Inferior parietal cortex (tissue), 1 donor: Measurements from ENCODE around the gene HS3ST6.
A peak's percentile ranks its signal among the peaks of the same experiment; 100 is the strongest.
"Not testable (repeated sequence)": the region's sequence is repeated elsewhere in the genome, so short reads cannot be mapped to it uniquely, and the experiment has no call there.

Experiments
- DNase-seq: peaks from one replicate; pipeline ENCODE4 v3.0.0-alpha.2; 2016; ENCODE audit errors: extremely low spot score

Gene HS3ST6

DNA sequence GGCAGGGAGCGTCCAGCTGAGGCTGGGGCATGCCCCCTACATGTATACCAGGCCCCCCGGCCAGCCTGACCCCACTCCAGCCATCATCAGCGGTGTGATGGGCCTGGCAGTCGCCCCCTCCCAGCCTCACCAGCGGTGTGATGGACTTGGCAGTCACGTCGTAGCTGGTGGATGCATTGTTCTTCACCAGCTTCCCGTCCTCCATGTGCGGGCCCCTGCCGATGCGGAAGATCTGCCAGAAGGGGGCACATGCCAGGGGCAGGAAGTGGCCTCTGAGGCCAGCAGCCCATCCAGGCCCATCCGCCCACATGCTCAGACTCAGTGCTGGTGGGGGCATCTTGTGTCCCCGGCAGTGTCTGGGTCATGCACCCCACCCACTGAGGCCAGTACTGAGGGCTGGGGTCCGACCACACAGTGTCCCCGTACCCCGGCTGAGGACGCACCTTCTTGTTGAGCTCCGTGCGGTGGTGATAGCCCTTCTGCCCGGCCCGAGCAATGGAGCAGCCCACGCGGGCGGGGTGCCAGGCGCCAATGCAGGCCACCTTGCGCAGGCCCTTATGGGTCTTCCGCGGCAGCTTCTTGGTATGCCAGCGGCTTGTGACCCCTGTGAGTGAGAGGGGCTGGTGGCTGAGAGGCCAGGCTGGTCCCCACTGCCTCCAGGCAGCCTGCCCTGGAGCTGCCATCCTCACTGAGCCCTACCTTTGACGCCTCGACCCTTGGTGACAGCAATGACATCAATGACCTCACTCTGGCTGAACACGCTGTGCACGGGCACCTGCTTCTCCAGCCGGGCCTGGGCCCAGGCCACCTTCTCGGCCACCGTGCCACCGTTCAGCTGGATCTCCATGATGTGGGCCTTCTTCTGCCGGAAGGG is 28.5 kb upstream of the HS3ST6 start:
- no peak for DNase-seq

DNA sequence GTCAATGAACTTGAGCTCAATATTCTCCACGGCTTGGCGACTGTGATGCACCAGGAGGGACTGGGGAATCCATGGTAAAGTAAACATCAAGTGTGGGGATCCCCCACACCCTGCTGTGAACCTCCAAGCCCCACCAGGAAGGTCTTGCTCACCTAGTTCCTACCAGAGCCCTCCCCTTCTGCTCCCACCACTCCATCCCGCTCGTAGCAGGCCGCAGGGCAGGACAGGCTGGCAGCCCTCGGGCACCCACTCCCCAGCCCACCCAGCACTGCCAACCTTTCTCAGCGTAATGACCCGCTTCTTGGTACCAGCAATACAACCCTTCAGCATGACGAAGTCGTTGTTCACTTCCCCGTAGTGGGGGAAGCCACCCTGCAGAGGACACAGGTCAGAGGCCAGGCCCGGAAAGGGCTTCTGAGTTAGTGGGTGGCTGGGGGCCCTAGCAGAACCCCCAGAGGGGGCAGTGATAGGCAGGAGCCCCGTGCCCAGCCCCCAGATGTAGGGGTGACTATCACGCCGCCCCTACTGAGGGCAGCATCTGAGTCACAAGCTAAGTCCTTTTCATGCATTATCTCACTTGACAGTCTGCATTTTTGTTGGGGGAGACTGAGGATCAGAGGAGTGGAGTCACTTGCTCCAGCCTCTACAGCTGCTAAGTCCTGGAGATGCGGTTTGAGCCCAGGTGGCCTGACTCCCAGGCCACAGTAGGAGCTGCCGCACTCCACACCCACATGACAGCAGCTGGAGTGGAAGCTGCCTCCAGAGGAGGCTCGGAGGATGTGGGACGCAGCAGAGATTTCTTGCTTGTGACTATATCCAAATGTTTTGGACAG is 27.6 kb upstream of the HS3ST6 start:
- no peak for DNase-seq

DNA sequence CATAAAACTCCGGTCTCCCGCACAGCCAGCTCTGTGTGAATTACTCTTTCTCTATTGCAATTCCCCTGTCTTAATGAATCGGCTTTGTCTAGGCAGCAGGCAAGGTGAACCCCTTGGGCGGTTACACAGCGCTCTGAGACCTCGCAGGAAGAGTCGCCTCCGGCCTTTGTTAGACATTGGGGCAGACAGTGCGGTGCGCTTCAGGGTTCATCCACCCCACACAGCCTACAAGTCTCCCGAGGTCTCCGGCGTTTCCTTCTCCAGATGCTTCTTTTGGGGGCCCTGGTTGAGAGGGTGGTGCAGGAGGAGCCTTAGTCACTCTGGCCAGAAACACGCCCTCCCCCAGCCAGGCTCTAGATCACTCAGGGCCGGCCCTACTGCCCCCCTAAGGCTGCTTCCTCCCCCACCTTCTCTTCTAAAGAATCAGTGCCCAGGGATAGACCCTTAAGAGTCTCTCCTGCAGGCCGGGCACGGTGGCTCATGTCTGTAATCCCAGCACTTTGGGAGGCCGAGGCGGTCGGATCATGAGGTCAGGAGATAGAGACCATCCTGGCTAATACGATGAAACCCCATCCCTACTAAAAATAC is 26.5 kb upstream of the HS3ST6 start:
- no peak for DNase-seq

GRCh38 chr16:1942810-1943726 is 24.9 kb upstream of the HS3ST6 start, which contains the start of gene MSRB1:
MSRB1 (minus strand) TSS chr16:1943199; CDS start chr16:1943156, 43 bp downstream.
- peak; percentile 97 for DNase-seq

- no peak for DNase-seq
Measured at GRCh38 chr16:1942047-1942809, 24.0 kb upstream of the HS3ST6 start.

GRCh38 chr16:1941162-1942046 is 23.2 kb upstream of the HS3ST6 start:
- DNase-seq, result no peak

DNA sequence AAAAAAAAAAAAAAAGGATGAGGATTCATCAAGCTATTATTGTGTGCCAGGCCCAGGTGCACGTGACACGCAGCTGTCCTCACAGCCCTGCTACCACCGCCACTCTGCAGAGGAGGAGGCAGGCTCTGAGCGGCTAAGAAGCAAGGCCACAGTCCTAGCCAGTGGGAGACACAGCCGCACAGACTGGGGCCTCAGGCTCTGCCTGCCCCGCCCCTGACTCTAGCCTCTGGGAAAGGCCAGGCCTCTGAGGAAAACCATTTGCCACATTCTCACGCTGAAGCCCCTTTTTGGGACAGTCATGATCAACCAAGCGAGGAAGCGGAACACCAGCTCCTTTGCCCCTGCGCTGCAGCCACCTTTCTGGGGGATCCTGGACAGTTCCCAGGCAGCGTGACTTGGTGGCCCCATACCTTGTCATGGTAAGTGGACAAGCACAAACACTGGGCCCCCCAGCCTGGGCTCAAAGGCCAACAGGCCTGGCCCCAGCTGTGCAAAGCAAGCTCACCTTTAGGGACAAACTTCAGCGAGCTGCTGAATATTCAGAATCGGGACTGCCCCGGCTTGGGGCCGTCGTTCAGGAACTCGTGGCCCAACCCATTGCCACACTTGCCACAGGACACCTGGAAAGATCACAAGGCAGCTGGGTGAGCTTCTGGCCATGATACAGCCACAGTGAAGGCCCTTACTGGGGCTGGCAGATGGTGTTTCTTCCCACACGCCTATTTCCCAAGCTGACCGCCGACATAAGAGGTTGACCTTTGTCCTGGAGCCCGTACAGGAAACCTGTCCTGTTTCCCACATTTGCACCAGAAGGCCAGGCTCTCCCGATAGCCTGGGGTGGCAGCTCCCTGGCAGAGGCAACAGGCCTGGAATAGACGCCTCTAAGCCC is 22.3 kb upstream of the HS3ST6 start:
- no peak for DNase-seq

DNA sequence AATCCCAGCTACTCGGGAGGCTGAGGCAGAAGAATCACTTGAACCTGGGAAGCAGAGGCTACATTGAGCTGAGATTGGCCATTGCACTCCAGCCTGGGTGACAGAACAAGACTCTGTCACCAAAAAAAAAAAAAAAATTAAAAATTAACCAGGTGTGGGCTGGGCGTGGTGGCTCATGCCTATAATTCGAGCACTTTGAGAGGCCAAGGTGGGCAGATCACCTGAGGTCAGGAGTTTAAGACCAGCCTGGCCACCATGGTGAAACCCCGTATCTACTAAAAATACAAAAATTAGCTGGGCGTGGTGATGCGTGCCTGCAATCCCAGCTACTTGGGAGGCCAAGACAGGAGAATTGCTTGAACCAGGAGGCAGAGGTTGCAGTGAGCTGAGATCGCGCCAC is 21.6 kb upstream of the HS3ST6 start:
- not testable (repeated sequence) for DNase-seq

DNA sequence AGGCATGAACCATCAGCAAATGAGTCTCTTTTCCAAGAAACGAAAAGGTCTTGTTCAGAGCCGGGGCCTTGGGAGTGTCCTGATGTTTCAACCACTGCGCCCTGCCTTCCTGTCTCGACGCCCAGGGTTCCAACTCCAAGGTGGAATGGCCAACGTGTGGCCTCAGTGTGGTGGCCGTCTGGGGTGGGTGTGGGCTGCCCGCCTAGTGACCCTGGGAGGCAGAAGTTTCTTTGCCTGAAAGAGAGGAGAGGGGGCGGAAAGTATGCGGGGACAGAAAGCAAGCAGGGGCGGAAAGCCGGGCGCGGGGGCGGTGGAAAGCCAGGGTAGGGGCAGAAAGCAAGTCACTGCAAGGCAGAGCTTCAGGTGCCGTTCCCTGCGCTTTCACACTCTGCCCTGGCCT is 20.7 kb upstream of the HS3ST6 start:
- no peak for DNase-seq

DNA sequence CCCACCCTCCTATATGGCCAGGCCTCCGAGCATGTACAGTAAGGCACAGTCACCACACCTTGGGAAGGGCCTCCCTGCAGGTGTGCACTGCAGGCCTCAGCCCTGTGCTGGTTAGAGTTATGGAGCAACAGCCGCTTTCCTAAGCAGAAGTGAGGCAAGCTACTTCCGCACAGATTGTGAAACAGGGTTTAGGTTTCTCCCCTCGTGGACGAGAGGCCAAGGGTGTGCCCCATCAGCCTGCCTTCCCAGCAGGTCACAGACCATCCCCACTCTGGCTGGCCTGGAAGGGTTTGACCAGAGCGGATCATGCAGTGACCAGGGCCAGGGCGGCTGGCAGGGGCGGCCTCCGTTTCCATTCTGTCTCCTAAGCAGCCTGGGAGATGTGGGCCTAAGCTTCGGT is 20.1 kb upstream of the HS3ST6 start:
- no peak for DNase-seq

DNA sequence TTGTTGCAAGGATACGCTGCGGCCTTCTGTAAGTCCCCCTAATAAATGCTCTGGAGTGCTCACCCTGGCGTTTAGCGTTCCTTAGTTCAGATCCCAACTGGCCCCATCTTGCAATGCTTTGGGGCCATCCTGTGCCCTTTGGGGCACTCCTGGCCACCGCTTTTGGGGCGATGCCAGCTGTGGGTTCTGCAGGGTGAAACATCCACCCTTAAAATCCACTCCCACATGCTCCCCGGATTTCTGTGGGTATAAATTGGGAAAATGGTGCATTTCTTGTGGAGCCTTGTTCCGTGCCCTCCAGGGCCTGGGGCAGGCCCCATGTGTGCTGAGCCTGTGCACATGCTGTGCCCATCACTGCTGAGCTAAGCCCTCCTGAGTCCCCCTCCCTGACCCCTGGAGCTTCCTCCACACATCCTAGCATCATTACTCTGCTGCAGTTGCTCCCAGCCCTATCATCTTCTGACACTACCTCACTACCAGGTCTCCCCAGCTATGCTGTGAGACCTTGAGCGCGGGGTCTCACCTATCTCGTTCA is 18.8 kb upstream of the HS3ST6 start:
- no peak for DNase-seq

DNA sequence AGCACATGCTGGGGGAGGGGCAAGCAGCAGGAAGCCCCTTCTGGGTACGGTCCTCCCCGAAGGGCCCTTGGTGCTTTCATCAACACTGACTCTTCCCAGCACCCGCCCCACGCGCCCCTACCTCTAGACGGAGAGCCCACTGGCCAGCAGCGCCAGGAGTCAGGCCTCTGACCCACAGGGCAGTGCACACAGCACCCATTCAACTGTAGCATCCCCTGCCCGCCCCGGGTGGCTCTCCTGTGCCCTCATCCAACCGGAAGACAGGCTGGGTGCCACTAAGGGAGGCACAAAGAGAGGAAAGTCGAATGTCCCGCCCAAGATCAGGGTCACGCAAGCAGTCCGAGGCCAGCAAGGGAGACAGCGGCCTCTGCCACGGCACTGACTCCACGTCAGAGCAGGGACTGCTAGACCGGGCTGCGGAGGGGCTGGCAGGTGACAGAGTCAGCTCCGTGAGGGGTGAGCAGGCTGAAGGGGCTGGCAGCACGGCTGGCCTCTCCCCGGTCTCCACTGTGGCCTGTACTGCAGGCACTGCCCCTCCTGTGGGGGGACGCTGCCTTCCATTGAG is 15.0 kb upstream of the HS3ST6 start:
- no peak for DNase-seq

- DNase-seq, result no peak
Measured at GRCh38 chr16:1932050-1933028, 14.1 kb upstream of the HS3ST6 start.

DNA sequence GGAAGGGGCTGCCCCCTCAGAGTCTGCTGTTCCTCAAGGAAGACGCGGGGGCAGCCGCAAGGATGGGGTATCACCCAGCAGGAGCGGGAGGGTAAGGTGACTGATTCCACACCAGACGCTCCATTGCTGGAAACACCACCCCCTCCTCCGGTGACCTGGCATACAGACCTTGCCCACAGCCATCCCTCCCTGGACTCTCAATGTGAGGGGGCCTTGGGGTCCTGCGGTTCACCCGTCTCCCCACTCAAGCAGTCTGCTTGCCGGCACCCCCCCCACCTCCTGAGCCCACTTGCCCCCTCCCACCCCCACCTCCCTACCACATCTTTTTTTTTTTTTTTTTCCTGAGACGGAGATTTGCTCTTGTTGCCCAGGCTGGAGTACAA is 12.1 kb upstream of the HS3ST6 start:
- DNase-seq, result no peak

GRCh38 chr16:1929578-1930337 is 11.5 kb upstream of the HS3ST6 start:
- DNase-seq, result peak; percentile 78

DNA sequence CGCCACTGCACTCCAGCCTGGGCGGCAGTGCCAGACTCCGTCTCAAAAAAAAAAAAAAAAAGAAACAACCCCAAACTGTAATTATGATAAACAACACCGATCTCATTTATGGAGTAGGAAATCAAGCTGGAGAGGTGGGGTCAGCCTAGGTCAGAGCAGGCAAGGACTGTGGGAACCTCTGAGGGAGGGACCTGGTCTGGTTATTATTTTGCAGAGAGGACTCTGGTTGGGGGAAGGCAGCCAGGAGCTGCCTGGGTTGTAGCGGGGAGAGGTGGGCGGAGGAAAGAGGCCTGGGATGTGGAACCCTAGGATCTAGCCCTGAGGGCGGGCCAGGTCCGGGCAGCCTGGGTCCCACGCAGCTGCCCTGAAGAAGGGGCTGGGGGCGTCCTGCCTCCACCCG is 10.9 kb upstream of the HS3ST6 start:
- no peak for DNase-seq
